ENCODE measurements around the gene RPAP2. TPM values are rescaled to one million over a fixed set of nuclear protein-coding genes. Genes with fewer than 3 reads are reported as not detected.

The RPAP2 gene
- total RNA-seq, 1 experiment from 2014 or later: 31.8 TPM

- intact Hi-C loops (cut with micrococcal nuclease; ENCODE audit: unreplicated experiment): loop anchor here (10.0 kb wide), 1 partner anchor 167 kb away; the partner anchor contains the start of gene GFI1
- Histone ChIP-seq H3K36me3 (ENCODE audit: insufficient read depth, low read length, poor library complexity, severe bottlenecking) (no peaks in the 10 kb centered on the region), H3K9me3 (ENCODE audit: low read depth, low read length, poor library complexity, severe bottlenecking) (no peaks in the 10 kb centered on the region), H3K4me3 (ENCODE audit: low read depth, low read length, poor library complexity, severe bottlenecking) (no peak overlapping the region), H3K4me1 (ENCODE audit: insufficient read depth, low read length, poor library complexity, severe bottlenecking) (no peaks in the 10 kb centered on the region), H3K27me3 (replicated peaks; ENCODE audit: insufficient read depth, low read depth, low read length, poor library complexity) (no peaks in the 10 kb centered on the region), H3K27ac (ENCODE audit: low read depth, low read length, poor library complexity, severe bottlenecking) (no peak overlapping the region)
- no peak for DNase-seq (ENCODE audit: low spot score)
- ChIA-PET POLR2A (ENCODE audit: low non-redundant PET) (no interaction called here), CTCF (no interaction called here)
- TF ChIP-seq CTCF (conservative IDR thresholded peaks at IDR 0.05; ENCODE audit: low read depth, low read length): no peak
- TF ChIP-seq EZH2 (IDR thresholded peaks at IDR 0.05; ENCODE audit: borderline replicate concordance, low read depth, low read length, poor library complexity, severe bottlenecking): no peak
- no TSS peak for BruUV-seq (replicated peaks)
These were observed 19.1 kb downstream of the RPAP2 start for GRCh38 chr1:92317836-92318493.

GRCh38 chr1:92323473-92324453 lies 24.9 kb downstream of the RPAP2 start:
- CTCF ChIA-PET: no interaction called here
- no TSS peak for BruUV-seq (replicated peaks)
- no peak for DNase-seq (ENCODE audit: low spot score)
- H3K4me1 ChIP-seq (ENCODE audit: insufficient read depth, low read length, poor library complexity, severe bottlenecking): no peaks in the 10 kb centered on the region
- intact Hi-C loops (cut with micrococcal nuclease; ENCODE audit: unreplicated experiment): no loop called here
- TF ChIP-seq EZH2 (IDR thresholded peaks at IDR 0.05; ENCODE audit: borderline replicate concordance, low read depth, low read length, poor library complexity, severe bottlenecking) (no peak), CTCF (conservative IDR thresholded peaks at IDR 0.05; ENCODE audit: low read depth, low read length) (no peak)
- no peak overlapping the region for H3K27ac ChIP-seq (ENCODE audit: low read depth, low read length, poor library complexity, severe bottlenecking)
- H3K36me3 ChIP-seq (ENCODE audit: insufficient read depth, low read length, poor library complexity, severe bottlenecking): peaks cover 36% of the 10 kb centered on the region
- H3K4me3 ChIP-seq (ENCODE audit: low read depth, low read length, poor library complexity, severe bottlenecking): no peak overlapping the region
- peaks cover 5% of the 10 kb centered on the region for H3K9me3 ChIP-seq (ENCODE audit: low read depth, low read length, poor library complexity, severe bottlenecking)
- no peaks in the 10 kb centered on the region for H3K27me3 ChIP-seq (replicated peaks; ENCODE audit: insufficient read depth, low read depth, low read length, poor library complexity)
- POLR2A ChIA-PET (ENCODE audit: low non-redundant PET): no interaction called here

GRCh38 chr1:92324784-92325183 lies 25.9 kb downstream of the RPAP2 start:
- Histone ChIP-seq H3K36me3 (ENCODE audit: insufficient read depth, low read length, poor library complexity, severe bottlenecking) (peaks cover 40% of the 10 kb centered on the region), H3K9me3 (ENCODE audit: low read depth, low read length, poor library complexity, severe bottlenecking) (peaks cover 10% of the 10 kb centered on the region), H3K4me1 (ENCODE audit: insufficient read depth, low read length, poor library complexity, severe bottlenecking) (no peaks in the 10 kb centered on the region), H3K27ac (ENCODE audit: low read depth, low read length, poor library complexity, severe bottlenecking) (no peak overlapping the region), H3K4me3 (ENCODE audit: low read depth, low read length, poor library complexity, severe bottlenecking) (no peak overlapping the region), H3K27me3 (replicated peaks; ENCODE audit: insufficient read depth, low read depth, low read length, poor library complexity) (no peaks in the 10 kb centered on the region)
- ChIA-PET CTCF (no interaction called here), POLR2A (ENCODE audit: low non-redundant PET) (interaction anchor here (0.6 kb wide), 1 partner anchor 369 kb away, joined by 3 read pairs; no protein-coding TSS in a partner anchor)
- BruUV-seq (replicated peaks): no TSS peak
- intact Hi-C loops (cut with micrococcal nuclease; ENCODE audit: unreplicated experiment): no loop called here
- no peak for DNase-seq (ENCODE audit: low spot score)
- TF ChIP-seq CTCF (conservative IDR thresholded peaks at IDR 0.05; ENCODE audit: low read depth, low read length): no peak
- TF ChIP-seq EZH2 (IDR thresholded peaks at IDR 0.05; ENCODE audit: borderline replicate concordance, low read depth, low read length, poor library complexity, severe bottlenecking): no peak

All from A673 (cell line).